Measurements from ENCODE around the gene UNC13B.
A peak's percentile ranks its signal among the peaks of the same experiment; 100 is the strongest.

The UNC13B gene

DNA sequence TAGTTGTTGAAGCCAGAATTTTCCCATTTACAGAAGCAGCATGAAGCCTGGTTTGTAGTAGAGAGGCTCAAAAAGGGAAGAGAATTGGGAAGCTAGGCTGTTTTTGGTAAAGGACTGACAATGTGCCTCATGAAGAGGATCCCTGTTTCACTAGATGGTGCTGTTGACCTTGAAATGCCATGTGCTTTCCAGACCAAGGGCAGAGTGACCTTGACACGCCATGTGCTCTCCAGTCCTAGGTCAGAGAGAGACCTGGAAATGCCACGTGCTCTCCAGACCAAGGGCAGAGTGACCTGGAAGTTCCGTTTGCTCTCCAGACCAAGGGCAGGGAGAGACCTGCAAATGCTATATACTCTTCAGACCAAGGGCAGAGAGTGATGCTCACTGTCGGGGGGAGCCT lies 32.0 kb downstream of the UNC13B start:
- no peak for DNase-seq
- ChIA-PET CTCF (no interaction called here), POLR2A (no interaction called here)
- H3K4me3 ChIP-seq (ENCODE audit: control insufficient read depth in 1 of 7, extremely low read depth in 1 of 7, insufficient read depth in 4 of 7, low read depth in 2 of 7, low read length in 6 of 7), result no peak overlapping the region
- H3K27ac ChIP-seq (ENCODE audit: insufficient read depth in 1 of 2, low read depth in 1 of 2, low read length in 2 of 2, poor library complexity in 1 of 2, severe bottlenecking in 2 of 2), result no peak overlapping the region
- H3K36me3 ChIP-seq (ENCODE audit: control insufficient read depth in 4 of 4, insufficient read depth in 4 of 4, low read length in 3 of 4), result no peaks in the 10 kb centered on the region
- H3K4me1 ChIP-seq (ENCODE audit: control extremely low read depth in 1 of 4, control insufficient read depth in 4 of 4, insufficient read depth in 4 of 4, low read length in 3 of 4), result no peaks in the 10 kb centered on the region
- peaks cover 5 to 54% (median 30%) of the 10 kb centered on the region in 5 experiments for H3K9me3 ChIP-seq (ENCODE audit: control extremely low read depth in 1 of 5, control insufficient read depth in 4 of 5, insufficient read depth in 2 of 5, low read depth in 1 of 5, low read length in 4 of 5)
- no peaks in the 10 kb centered on the region for H3K27me3 ChIP-seq (replicated peaks in 2 of 5; ENCODE audit: control insufficient read depth in 4 of 5, insufficient read depth in 5 of 5, low read length in 4 of 5)
- 98% methylated on average over 4 of the region's 4 CpGs for WGBS (ENCODE audit: insufficient coverage)

- POLR2A ChIA-PET, result no interaction called here
- no peaks in the 10 kb centered on the region for H3K27me3 ChIP-seq (replicated peaks in 2 of 5; ENCODE audit: control insufficient read depth in 4 of 5, insufficient read depth in 5 of 5, low read length in 4 of 5)
- DNase-seq, result no peak
- no peaks in the 10 kb centered on the region for H3K36me3 ChIP-seq (ENCODE audit: control insufficient read depth in 4 of 4, insufficient read depth in 4 of 4, low read length in 3 of 4)
- peaks cover 5 to 54% (median 27%) of the 10 kb centered on the region in 5 experiments for H3K9me3 ChIP-seq (ENCODE audit: control extremely low read depth in 1 of 5, control insufficient read depth in 4 of 5, insufficient read depth in 2 of 5, low read depth in 1 of 5, low read length in 4 of 5)
- CTCF ChIA-PET, result interaction anchor here (0.8 kb wide), 1 partner anchor 8 kb away, joined by 3 read pairs; no protein-coding TSS in a partner anchor
- no peaks in the 10 kb centered on the region for H3K4me1 ChIP-seq (ENCODE audit: control extremely low read depth in 1 of 4, control insufficient read depth in 4 of 4, insufficient read depth in 4 of 4, low read length in 3 of 4)
- WGBS (ENCODE audit: insufficient coverage), result no CpG with 5 or more reads among the region's 1 CpG
- no peak overlapping the region for H3K4me3 ChIP-seq (ENCODE audit: control insufficient read depth in 1 of 7, extremely low read depth in 1 of 7, insufficient read depth in 4 of 7, low read depth in 2 of 7, low read length in 6 of 7)
- no peak overlapping the region for H3K27ac ChIP-seq (ENCODE audit: insufficient read depth in 1 of 2, low read depth in 1 of 2, low read length in 2 of 2, poor library complexity in 1 of 2, severe bottlenecking in 2 of 2)
Measured at GRCh38 chr9:35195683-35196082, 33.9 kb downstream of the UNC13B start.

GRCh38 chr9:35198191-35198590 lies 36.4 kb downstream of the UNC13B start:
- DNase-seq, result no peak
- Histone ChIP-seq H3K27me3 (replicated peaks in 2 of 5; ENCODE audit: control insufficient read depth in 4 of 5, insufficient read depth in 5 of 5, low read length in 4 of 5) (no peaks in the 10 kb centered on the region), H3K27ac (ENCODE audit: insufficient read depth in 1 of 2, low read depth in 1 of 2, low read length in 2 of 2, poor library complexity in 1 of 2, severe bottlenecking in 2 of 2) (no peak overlapping the region), H3K4me1 (ENCODE audit: control extremely low read depth in 1 of 4, control insufficient read depth in 4 of 4, insufficient read depth in 4 of 4, low read length in 3 of 4) (no peaks in the 10 kb centered on the region), H3K36me3 (ENCODE audit: control insufficient read depth in 4 of 4, insufficient read depth in 4 of 4, low read length in 3 of 4) (no peaks in the 10 kb centered on the region), H3K4me3 (ENCODE audit: control insufficient read depth in 1 of 7, extremely low read depth in 1 of 7, insufficient read depth in 4 of 7, low read depth in 2 of 7, low read length in 6 of 7) (no peak overlapping the region), H3K9me3 (ENCODE audit: control extremely low read depth in 1 of 5, control insufficient read depth in 4 of 5, insufficient read depth in 2 of 5, low read depth in 1 of 5, low read length in 4 of 5) (peaks cover 2 to 29% (median 19%) of the 10 kb centered on the region in 5 experiments)
- ChIA-PET CTCF (no interaction called here), POLR2A (no interaction called here)
- 100% methylated on average over 2 of the region's 4 CpGs for WGBS (ENCODE audit: insufficient coverage)

GRCh38 chr9:35203528-35203927 lies 41.7 kb downstream of the UNC13B start:
- no peak overlapping the region for H3K4me3 ChIP-seq (ENCODE audit: control insufficient read depth in 1 of 7, extremely low read depth in 1 of 7, insufficient read depth in 4 of 7, low read depth in 2 of 7, low read length in 6 of 7)
- POLR2A ChIA-PET, result no interaction called here
- CTCF ChIA-PET, result no interaction called here
- no peaks in the 10 kb centered on the region for H3K36me3 ChIP-seq (ENCODE audit: control insufficient read depth in 4 of 4, insufficient read depth in 4 of 4, low read length in 3 of 4)
- WGBS (ENCODE audit: insufficient coverage), result 100% methylated on average over 1 of the region's 2 CpGs
- DNase-seq, result peak; percentile 10 to 50 (median 38)
- no peak overlapping the region for H3K27ac ChIP-seq (ENCODE audit: insufficient read depth in 1 of 2, low read depth in 1 of 2, low read length in 2 of 2, poor library complexity in 1 of 2, severe bottlenecking in 2 of 2)
- H3K9me3 ChIP-seq (ENCODE audit: control extremely low read depth in 1 of 5, control insufficient read depth in 4 of 5, insufficient read depth in 2 of 5, low read depth in 1 of 5, low read length in 4 of 5), result peaks cover 0 to 31% (median 13%) of the 10 kb centered on the region in 5 experiments
- no peaks in the 10 kb centered on the region for H3K27me3 ChIP-seq (replicated peaks in 2 of 5; ENCODE audit: control insufficient read depth in 4 of 5, insufficient read depth in 5 of 5, low read length in 4 of 5)
- H3K4me1 ChIP-seq (ENCODE audit: control extremely low read depth in 1 of 4, control insufficient read depth in 4 of 4, insufficient read depth in 4 of 4, low read length in 3 of 4), result no peaks in the 10 kb centered on the region

GRCh38 chr9:35205340-35205739 lies 43.5 kb downstream of the UNC13B start:
- no CpG with 5 or more reads among the region's 1 CpG for WGBS (ENCODE audit: insufficient coverage)
- no peaks in the 10 kb centered on the region for H3K27me3 ChIP-seq (replicated peaks in 2 of 5; ENCODE audit: control insufficient read depth in 4 of 5, insufficient read depth in 5 of 5, low read length in 4 of 5)

DNA sequence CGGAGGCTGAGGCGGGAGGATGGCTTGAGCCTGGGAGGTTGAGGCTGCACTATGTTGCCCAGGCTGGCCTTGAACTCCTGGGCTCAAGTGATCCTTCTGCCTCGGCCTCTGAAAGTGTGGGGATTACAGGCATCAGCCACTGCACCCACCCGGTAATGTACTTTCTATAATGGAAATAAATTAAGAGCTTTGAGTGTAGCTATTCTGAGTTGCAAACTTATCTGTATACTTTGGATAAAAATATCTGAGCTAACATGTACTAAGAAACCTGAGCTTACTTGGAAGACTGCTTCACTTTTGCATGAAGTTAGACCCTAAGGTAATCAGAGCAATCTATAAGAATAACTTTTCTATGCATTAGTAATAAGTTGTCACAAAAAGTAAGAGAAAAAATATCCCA lies 50.0 kb downstream of the UNC13B start:
- CTCF ChIA-PET, result interaction anchor here (0.5 kb wide), 1 partner anchor 41 kb away, joined by 3 read pairs; no protein-coding TSS in a partner anchor
- 100% methylated on average over 4 of the region's 4 CpGs for WGBS (ENCODE audit: insufficient coverage)
- DNase-seq, result no peak

More at GRCh38 chr9:35205340-35205739, 43.5 kb downstream of the UNC13B start:
- Histone ChIP-seq H3K9me3 (ENCODE audit: control extremely low read depth in 1 of 5, control insufficient read depth in 4 of 5, insufficient read depth in 2 of 5, low read depth in 1 of 5, low read length in 4 of 5) (peaks cover 0 to 27% (median 10%) of the 10 kb centered on the region in 5 experiments), H3K36me3 (ENCODE audit: control insufficient read depth in 4 of 4, insufficient read depth in 4 of 4, low read length in 3 of 4) (no peaks in the 10 kb centered on the region), H3K4me3 (ENCODE audit: control insufficient read depth in 1 of 7, extremely low read depth in 1 of 7, insufficient read depth in 4 of 7, low read depth in 2 of 7, low read length in 6 of 7) (no peak overlapping the region), H3K27ac (ENCODE audit: insufficient read depth in 1 of 2, low read depth in 1 of 2, low read length in 2 of 2, poor library complexity in 1 of 2, severe bottlenecking in 2 of 2) (no peak overlapping the region), H3K4me1 (ENCODE audit: control extremely low read depth in 1 of 4, control insufficient read depth in 4 of 4, insufficient read depth in 4 of 4, low read length in 3 of 4) (no peaks in the 10 kb centered on the region)
- ChIA-PET CTCF (no interaction called here), POLR2A (no interaction called here)
- no peak for DNase-seq

DNA sequence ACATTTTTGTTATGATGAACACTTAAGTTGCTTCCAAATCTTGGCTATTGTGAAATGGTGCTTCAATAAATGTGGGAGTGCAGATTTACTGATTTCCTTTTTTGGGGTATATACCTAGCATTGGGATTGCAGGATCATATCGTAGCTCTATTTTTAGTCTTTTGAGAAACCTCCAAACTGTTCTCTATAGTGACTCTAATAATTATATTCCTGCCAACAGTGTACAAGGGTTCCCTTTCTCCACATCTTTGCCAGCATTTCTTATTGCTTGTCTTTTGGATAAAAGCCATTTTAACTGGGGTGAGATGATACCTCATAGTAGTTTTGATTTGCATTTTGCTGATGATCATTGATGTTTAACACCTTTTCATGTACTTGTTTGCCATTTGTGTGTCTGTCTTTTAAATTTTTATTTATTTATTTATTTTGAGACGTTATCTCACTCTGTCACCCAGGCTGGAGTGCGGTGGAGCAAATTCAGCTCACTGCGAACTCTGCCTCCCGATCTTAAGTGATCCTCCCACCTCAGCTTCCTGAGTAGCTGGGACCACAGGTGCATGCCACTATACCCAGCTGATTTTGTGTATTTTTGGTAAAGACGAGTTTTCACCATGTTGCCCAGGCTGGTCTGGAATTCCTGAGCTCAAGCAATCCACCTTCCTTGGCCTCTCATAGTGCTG lies 59.0 kb downstream of the UNC13B start:
- Histone ChIP-seq H3K4me1 (ENCODE audit: control extremely low read depth in 1 of 4, control insufficient read depth in 4 of 4, insufficient read depth in 4 of 4, low read length in 3 of 4) (no peaks in the 10 kb centered on the region), H3K9me3 (ENCODE audit: control extremely low read depth in 1 of 5, control insufficient read depth in 4 of 5, insufficient read depth in 2 of 5, low read depth in 1 of 5, low read length in 4 of 5) (peaks cover 0 to 32% (median 3%) of the 10 kb centered on the region in 5 experiments), H3K36me3 (ENCODE audit: control insufficient read depth in 4 of 4, insufficient read depth in 4 of 4, low read length in 3 of 4) (no peaks in the 10 kb centered on the region), H3K27ac (ENCODE audit: insufficient read depth in 1 of 2, low read depth in 1 of 2, low read length in 2 of 2, poor library complexity in 1 of 2, severe bottlenecking in 2 of 2) (no peak overlapping the region), H3K4me3 (ENCODE audit: control insufficient read depth in 1 of 7, extremely low read depth in 1 of 7, insufficient read depth in 4 of 7, low read depth in 2 of 7, low read length in 6 of 7) (no peak overlapping the region), H3K27me3 (replicated peaks in 2 of 5; ENCODE audit: control insufficient read depth in 4 of 5, insufficient read depth in 5 of 5, low read length in 4 of 5) (no peaks in the 10 kb centered on the region)
- POLR2A ChIA-PET, result no interaction called here
- no peak for DNase-seq
- CTCF ChIA-PET, result no interaction called here
- 100% methylated on average over 4 of the region's 6 CpGs for WGBS (ENCODE audit: insufficient coverage)

More for the DNA sequence above, 50.0 kb downstream of the UNC13B start:
- H3K27me3 ChIP-seq (replicated peaks in 2 of 5; ENCODE audit: control insufficient read depth in 4 of 5, insufficient read depth in 5 of 5, low read length in 4 of 5), result no peaks in the 10 kb centered on the region
- H3K27ac ChIP-seq (ENCODE audit: insufficient read depth in 1 of 2, low read depth in 1 of 2, low read length in 2 of 2, poor library complexity in 1 of 2, severe bottlenecking in 2 of 2), result no peak overlapping the region
- peaks cover 0 to 11% (median 2%) of the 10 kb centered on the region in 5 experiments for H3K9me3 ChIP-seq (ENCODE audit: control extremely low read depth in 1 of 5, control insufficient read depth in 4 of 5, insufficient read depth in 2 of 5, low read depth in 1 of 5, low read length in 4 of 5)
- H3K36me3 ChIP-seq (ENCODE audit: control insufficient read depth in 4 of 4, insufficient read depth in 4 of 4, low read length in 3 of 4), result no peaks in the 10 kb centered on the region
- no peak overlapping the region for H3K4me3 ChIP-seq (ENCODE audit: control insufficient read depth in 1 of 7, extremely low read depth in 1 of 7, insufficient read depth in 4 of 7, low read depth in 2 of 7, low read length in 6 of 7)
- no peaks in the 10 kb centered on the region for H3K4me1 ChIP-seq (ENCODE audit: control extremely low read depth in 1 of 4, control insufficient read depth in 4 of 4, insufficient read depth in 4 of 4, low read length in 3 of 4)
- POLR2A ChIA-PET, result no interaction called here

Data from common myeloid progenitor, CD34-positive (primary cell).